ENCODE measurements around the gene STK16. TPM values are rescaled to one million over a fixed set of nuclear protein-coding genes. Genes with fewer than 3 reads are reported as not detected.
A peak's percentile ranks its signal among the peaks of the same experiment; 100 is the strongest.

The STK16 gene
- total and polyA plus RNA-seq, 2 of the 13 experiments (the other 11 are each of a cell fraction or from before 2014, with no cell fraction given) = 28.0 to 50.9 TPM

DNA sequence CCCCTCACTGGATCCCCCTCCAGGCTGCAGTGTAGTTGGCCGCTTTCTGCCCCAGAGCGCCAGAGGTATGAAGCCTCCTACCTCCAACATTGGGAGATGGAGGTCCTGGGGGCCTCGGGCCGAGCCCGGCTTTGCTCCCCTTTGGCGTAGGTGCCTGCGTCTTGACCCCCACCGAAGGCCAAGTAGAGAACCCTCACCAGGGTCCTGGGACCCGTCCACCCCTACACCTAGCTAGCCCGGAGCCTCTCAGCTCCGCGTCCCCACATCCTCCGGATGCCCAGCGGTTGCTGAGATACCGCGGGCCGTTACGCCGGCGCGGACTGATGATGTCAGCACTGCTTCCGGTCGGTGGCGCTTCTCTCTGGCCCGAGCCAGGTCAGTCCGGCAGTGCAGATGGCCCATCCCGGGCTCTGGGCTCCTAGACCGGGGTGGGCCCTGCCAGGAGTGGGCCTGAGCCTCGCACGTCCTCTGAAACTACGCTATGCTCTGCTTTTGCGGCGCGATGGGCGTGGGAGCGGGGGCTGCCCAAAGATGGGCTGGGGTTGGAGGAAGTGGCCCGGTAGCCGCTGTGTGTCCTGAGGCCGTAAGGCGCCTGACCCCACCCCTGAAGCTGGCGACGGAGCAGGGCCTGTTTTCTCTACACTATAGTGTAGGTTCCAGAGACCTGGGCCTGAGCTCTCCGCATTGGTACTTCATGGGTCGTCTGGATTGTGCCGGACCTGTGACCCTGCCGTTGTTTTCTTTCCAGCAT lies at the start of gene STK16, which contains the start of gene GLB1L (continued):
- TF ChIP-seq ZNF839 (CRISPR knock-in tag; IDR thresholded peaks at IDR 0.05; ENCODE audit: borderline replicate concordance) (peak; percentile 99; the same call in 1 of the 2 replicates), ZZZ3 (CRISPR knock-in tag; IDR thresholded peaks at IDR 0.05; ENCODE audit: borderline replicate concordance) (peak; percentile 93), MAFF (IDR thresholded peaks at IDR 0.05; ENCODE audit: low read depth, low read length) (0 out of 2 replicates have a peak, but pooled peaks have one; percentile 38), ZNF3 (CRISPR knock-in tag; IDR thresholded peaks at IDR 0.05) (0 out of 2 replicates have a peak, but pooled peaks have one; percentile 19), HNRNPH1 (optimal IDR thresholded peaks at IDR 0.05; ENCODE audit: low read depth, low read length) (no peak), NFIB (CRISPR knock-in tag; IDR thresholded peaks at IDR 0.05; ENCODE audit: borderline replicate concordance) (no peak), AKAP8 (CRISPR knock-in tag; IDR thresholded peaks at IDR 0.05) (0 out of 2 replicates have a peak, but pooled peaks have one; percentile 44), ZFP41 (CRISPR knock-in tag; IDR thresholded peaks at IDR 0.05; ENCODE audit: borderline replicate concordance) (peak; percentile 93; the same call in 1 of the 2 replicates), EHMT2 (IDR thresholded peaks at IDR 0.05; ENCODE audit: borderline replicate concordance, low read depth, low read length) (no peak), KMT2B (CRISPR knock-in tag; IDR thresholded peaks at IDR 0.05) (peak; percentile 94; the same call in 1 of the 2 replicates), CEBPG (CRISPR knock-in tag; IDR thresholded peaks at IDR 0.05) (peak; percentile 55; the same call in 1 of the 2 replicates), ZNF124 (CRISPR knock-in tag; IDR thresholded peaks at IDR 0.05) (peak; percentile 93), ETV6 (CRISPR knock-in tag; conservative IDR thresholded peaks at IDR 0.05) (peak; percentile 82; the same call in 1 of the 2 replicates), ZNF777 (CRISPR knock-in tag; IDR thresholded peaks at IDR 0.05) (no peak), SRSF4 (IDR thresholded peaks at IDR 0.05; ENCODE audit: low read depth, low read length, poor library complexity, severe bottlenecking) (peak; percentile 73), FLYWCH1 (CRISPR knock-in tag; IDR thresholded peaks at IDR 0.05) (0 out of 2 replicates have a peak, but pooled peaks have one; percentile 51), ZMYM2 (CRISPR knock-in tag; IDR thresholded peaks at IDR 0.05) (no peak; the same call in 1 of the 2 replicates), SMAD3 (CRISPR knock-in tag; IDR thresholded peaks at IDR 0.05) (peak; percentile 97)
- TF ChIP-seq, protein P1, sequence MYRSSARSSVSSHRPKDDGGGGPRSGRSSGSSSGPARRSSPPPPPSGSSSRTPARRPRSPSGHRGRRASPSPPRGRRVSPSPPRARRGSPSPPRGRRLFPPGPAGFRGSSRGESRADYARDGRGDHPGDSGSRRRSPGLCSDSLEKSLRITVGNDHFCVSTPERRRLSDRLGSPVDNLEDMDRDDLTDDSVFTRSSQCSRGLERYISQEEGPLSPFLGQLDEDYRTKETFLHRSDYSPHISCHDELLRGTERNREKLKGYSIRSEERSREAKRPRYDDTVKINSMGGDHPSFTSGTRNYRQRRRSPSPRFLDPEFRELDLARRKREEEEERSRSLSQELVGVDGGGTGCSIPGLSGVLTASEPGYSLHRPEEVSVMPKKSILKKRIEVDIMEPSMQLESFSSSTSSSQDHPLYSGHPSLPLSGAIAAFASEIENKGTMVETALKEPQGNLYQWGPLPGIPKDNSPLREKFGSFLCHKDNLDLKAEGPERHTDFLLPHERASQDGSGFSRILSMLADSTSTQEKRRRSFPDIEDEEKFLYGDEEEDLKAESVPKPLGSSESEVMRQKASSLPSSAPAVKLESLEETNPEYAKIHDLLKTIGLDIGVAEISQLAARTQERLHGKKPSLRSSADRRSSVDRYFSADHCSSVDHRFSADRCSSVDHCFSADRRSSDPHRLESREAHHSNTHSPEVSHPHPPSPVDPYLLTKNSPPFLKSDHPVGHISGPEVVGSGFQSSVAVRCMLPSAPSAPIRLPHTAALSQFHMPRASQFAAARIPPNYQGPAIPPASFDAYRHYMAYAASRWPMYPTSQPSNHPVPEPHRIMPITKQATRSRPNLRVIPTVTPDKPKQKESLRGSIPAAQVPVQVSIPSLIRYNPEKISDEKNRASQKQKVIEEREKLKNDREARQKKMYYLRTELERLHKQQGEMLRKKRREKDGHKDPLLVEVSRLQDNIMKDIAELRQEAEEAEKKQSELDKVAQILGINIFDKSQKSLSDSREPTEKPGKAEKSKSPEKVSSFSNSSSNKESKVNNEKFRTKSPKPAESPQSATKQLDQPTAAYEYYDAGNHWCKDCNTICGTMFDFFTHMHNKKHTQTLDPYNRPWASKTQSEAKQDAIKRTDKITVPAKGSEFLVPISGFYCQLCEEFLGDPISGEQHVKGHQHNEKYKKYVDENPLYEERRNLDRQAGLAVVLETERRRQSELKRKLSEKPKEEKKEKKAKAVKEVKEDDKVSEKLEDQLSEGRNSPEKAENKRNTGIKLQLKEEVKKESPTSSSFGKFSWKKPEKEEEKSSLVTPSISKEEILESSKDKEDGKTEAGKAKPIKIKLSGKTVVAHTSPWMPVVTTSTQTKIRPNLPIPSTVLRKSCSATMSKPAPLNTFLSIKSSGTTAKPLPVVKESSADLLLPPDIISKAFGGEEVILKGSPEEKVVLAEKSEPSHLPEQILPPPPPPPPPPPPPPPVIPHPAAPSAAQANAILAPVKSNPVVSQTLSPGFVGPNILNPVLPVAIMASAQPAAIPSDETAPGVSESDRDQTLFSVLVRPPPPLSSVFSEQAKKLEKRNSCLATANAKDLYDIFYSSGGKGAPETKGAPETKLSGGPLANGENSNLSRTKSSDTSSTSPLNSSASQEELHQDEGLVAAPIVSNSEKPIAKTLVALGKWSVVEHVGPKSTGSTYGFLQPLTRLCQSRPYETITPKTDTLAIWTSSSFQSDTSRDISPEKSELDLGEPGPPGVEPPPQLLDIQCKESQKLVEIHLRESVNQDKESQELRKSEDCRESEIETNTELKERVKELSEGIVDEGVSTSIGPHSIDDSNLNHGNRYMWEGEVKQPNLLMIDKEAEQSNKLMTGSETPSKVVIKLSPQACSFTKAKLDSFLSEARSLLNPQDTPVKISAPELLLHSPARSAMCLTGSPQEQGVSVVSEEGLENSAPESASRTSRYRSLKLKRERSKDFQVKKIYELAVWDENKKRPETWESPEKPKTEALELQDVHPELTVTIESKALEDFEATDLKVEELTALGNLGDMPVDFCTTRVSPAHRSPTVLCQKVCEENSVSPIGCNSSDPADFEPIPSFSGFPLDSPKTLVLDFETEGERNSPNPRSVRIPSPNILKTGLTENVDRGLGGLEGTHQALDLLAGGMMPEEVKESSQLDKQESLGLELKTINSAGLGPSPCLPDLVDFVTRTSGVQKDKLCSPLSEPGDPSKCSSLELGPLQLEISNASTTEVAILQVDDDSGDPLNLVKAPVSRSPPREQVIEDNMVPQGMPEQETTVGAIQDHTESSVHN (CRISPR knock-in tag; IDR thresholded peaks at IDR 0.05) = peak; percentile 95
- TF ChIP-seq, protein P2, sequence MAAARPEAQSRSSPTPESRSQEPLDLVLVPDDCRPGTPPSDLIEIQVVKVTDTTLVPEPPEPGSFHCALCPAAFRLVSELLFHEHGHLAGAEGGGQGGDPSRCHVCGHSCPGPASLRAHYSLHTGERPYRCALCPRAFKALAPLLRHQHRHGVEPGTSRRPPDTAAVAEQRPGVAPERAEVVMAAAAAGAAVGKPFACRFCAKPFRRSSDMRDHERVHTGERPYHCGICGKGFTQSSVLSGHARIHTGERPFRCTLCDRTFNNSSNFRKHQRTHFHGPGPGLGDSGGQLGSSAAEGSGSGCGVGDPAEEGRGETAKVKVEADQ (CRISPR knock-in tag; IDR thresholded peaks at IDR 0.05; ENCODE audit: borderline replicate concordance) = peak; percentile 99
